Coronary artery (tissue), 2 donors: ENCODE results near the gene PKP2.

Experiments
- DNase-seq: peaks from one replicate; pipeline ENCODE4 v3.0.0-alpha.2; 2017; ENCODE audit warnings: low spot score
- H3K27ac ChIP-seq, 2 donors: fragments of 200-600 bp; sonication (generic); one replicate each; pipeline ENCODE4 v1.5.1; 2016 to 2019
- H3K4me3 ChIP-seq: fragments of 200-600 bp; sonication (generic); 2 replicates; pipeline ENCODE4 v1.5.1; 2016; ENCODE audit warnings: mild to moderate bottlenecking, moderate library complexity
- CTCF ChIP-seq: fragments of 200-600 bp; sonication (generic); IDR thresholded peaks from one replicate; pipeline ENCODE4 v1.5.1; 2019; ENCODE audit warnings: antibody characterized with exemption

The PKP2 gene

DNA sequence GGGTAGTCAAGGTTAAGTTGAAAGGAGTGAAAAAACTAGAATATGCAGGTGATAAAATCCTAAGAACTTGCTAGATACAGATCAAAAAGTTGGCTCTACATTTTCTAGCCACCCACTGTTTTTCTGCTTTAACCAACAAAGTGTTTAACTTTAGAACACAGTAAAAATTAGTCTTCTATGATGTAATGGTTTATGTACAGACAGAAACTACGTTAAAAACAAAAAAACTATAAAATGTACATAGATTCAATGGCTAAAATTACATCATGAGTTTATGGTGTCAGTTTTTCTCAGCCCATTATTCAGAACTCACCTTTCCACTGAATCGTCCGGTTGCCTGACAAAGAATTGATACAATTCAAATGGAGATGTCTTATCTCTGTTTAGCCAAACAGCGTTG is 143.0 kb downstream of the PKP2 start:
- Histone ChIP-seq H3K4me3 (no peak overlapping the region), H3K27ac (no peak overlapping the region)
- no peak for DNase-seq
- no peak for TF ChIP-seq CTCF

DNA sequence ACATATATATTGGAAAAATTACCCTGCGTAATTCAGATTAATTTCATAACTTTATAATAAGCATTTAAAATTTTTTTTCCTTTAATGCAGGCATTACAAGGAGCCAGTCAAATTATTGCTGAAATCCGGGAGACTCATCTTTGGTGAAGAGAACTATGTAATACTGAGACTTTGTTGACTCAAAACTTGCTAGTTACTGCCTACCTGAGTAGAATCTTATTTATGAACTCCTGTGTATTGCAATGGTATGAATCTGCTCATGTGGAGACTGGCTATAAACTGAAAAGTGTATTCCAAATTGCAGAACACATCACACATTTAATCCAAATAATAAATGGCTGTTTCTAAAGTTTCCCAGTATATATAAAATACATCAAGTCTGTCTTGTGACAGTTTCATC is 153.3 kb downstream of the PKP2 start:
- no peak for DNase-seq
- TF ChIP-seq CTCF = no peak
- H3K27ac ChIP-seq = no peak overlapping the region

GRCh38 chr12:32742133-32742532 is 154.4 kb downstream of the PKP2 start:
- no peak for DNase-seq
- H3K4me3 ChIP-seq = no peak overlapping the region
- no peak for TF ChIP-seq CTCF
- H3K27ac ChIP-seq = no peak overlapping the region

More for the DNA sequence above, 153.3 kb downstream of the PKP2 start:
- no peak overlapping the region for H3K4me3 ChIP-seq
